ENCODE data around the gene CASK.

DNA sequence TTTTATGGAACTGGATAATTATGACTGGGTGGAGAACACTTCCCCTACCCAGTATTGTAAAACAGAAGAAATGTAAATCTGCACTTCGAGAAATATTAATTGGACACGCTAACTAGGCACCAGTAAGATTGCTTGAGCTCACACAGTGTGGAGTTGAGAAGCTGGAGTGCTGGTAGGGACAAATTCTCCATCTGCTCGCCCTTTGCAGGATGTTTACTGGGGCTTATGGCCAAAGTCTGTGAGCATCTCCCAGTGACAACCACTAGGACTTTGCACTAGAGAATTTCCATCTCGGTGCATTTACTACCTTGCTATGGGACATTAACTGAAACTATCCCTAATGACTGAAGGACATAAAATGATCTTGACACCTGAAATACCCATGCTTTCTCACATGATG lies 268.3 kb downstream of the CASK start:
- TF ChIP-seq, protein P1, sequence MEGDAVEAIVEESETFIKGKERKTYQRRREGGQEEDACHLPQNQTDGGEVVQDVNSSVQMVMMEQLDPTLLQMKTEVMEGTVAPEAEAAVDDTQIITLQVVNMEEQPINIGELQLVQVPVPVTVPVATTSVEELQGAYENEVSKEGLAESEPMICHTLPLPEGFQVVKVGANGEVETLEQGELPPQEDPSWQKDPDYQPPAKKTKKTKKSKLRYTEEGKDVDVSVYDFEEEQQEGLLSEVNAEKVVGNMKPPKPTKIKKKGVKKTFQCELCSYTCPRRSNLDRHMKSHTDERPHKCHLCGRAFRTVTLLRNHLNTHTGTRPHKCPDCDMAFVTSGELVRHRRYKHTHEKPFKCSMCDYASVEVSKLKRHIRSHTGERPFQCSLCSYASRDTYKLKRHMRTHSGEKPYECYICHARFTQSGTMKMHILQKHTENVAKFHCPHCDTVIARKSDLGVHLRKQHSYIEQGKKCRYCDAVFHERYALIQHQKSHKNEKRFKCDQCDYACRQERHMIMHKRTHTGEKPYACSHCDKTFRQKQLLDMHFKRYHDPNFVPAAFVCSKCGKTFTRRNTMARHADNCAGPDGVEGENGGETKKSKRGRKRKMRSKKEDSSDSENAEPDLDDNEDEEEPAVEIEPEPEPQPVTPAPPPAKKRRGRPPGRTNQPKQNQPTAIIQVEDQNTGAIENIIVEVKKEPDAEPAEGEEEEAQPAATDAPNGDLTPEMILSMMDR (IDR thresholded peaks at IDR 0.05), result no peak
- no peak for TF ChIP-seq POLR2A (IDR thresholded peaks at IDR 0.05)

Data from adrenal gland (tissue), 5 donors.